Loucy (cell line): ENCODE measurements around the gene GRM2.

ENCODE experiments used
- H2AFZ ChIP-seq: fragments of 200-600 bp; sonication (generic); 2 replicates; pipeline ENCODE4 v1.6.0; 2016; ENCODE audit warnings: antibody characterized with exemption, mild to moderate bottlenecking, low read length, moderate library complexity
- H3F3A ChIP-seq: fragments of 200-600 bp; 2 replicates; pipeline ENCODE4 v1.6.0; 2016; ENCODE audit warnings: antibody characterized with exemption, low read depth, mild to moderate bottlenecking
- H3K27me3 ChIP-seq: fragments of 200-600 bp; sonication (generic); 2 replicates; pipeline ENCODE4 v1.6.1; 2014; ENCODE audit warnings: low read length, mild to moderate bottlenecking; ENCODE audit not compliant: insufficient read depth, poor library complexity, severe bottlenecking
- H3K36me3 ChIP-seq: fragments of 200-600 bp; sonication (generic); 2 replicates; pipeline ENCODE4 v1.6.1; 2016; ENCODE audit warnings: low read length; ENCODE audit not compliant: insufficient read depth
- H3K4me1 ChIP-seq: fragments of 200-600 bp; sonication (generic); 2 replicates; pipeline ENCODE4 v1.5.1; 2014; ENCODE audit warnings: low read length, mild to moderate bottlenecking; ENCODE audit not compliant: insufficient read depth, poor library complexity, severe bottlenecking
- H3K4me2 ChIP-seq: fragments of 200-600 bp; sonication (generic); 2 replicates; pipeline ENCODE4 v1.6.0; 2014; ENCODE audit warnings: antibody characterized with exemption, low read length, low read depth, mild to moderate bottlenecking; ENCODE audit not compliant: poor library complexity, severe bottlenecking
- H3K4me3 ChIP-seq: fragments of 200-600 bp; sonication (generic); 2 replicates; pipeline ENCODE4 v1.5.1; 2014; ENCODE audit warnings: low read length, mild to moderate bottlenecking, mixed read lengths; ENCODE audit not compliant: poor library complexity, severe bottlenecking
- H3K79me2 ChIP-seq: fragments of 200-600 bp; sonication (generic); 2 replicates; pipeline ENCODE4 v1.6.1; 2014; ENCODE audit warnings: low read length; ENCODE audit not compliant: insufficient read depth
- H3K9ac ChIP-seq: fragments of 200-600 bp; sonication (generic); 2 replicates; pipeline ENCODE4 v1.6.0; 2014; ENCODE audit warnings: mild to moderate bottlenecking, low read depth, low read length, moderate library complexity; ENCODE audit not compliant: poor library complexity, severe bottlenecking
- H3K9me2 ChIP-seq: fragments of 200-600 bp; sonication (generic); replicated peaks from 2 replicates; pipeline ENCODE4 v1.6.1; 2016; ENCODE audit warnings: low read depth, low read length, mixed read lengths
- H3K9me3 ChIP-seq: fragments of 200-600 bp; sonication (generic); 2 replicates; pipeline ENCODE4 v1.6.1; 2014; ENCODE audit warnings: mild to moderate bottlenecking, antibody characterized with exemption, low read length, low read depth; ENCODE audit not compliant: insufficient read depth
- H4K20me1 ChIP-seq: fragments of 200-600 bp; sonication (generic); 2 replicates; pipeline ENCODE4 v1.6.0; 2014; ENCODE audit warnings: antibody characterized with exemption, low read length, mild to moderate bottlenecking; ENCODE audit not compliant: insufficient read depth, poor library complexity, severe bottlenecking
- EZH2phosphoT487 ChIP-seq: fragments of 200-600 bp; IDR thresholded peaks from 2 replicates; pipeline ENCODE4 v1.6.1; 2018; ENCODE audit warnings: antibody characterized with exemption, mild to moderate bottlenecking, moderate library complexity, borderline replicate concordance
- TF ChIP-seq, protein P1 (sequence below): fragments of 200-600 bp; sonication (generic); conservative IDR thresholded peaks from 2 replicates; pipeline ENCODE4 v1.5.1; 2014; ENCODE audit warnings: mild to moderate bottlenecking, antibody characterized with exemption, low read length

Gene GRM2

DNA sequence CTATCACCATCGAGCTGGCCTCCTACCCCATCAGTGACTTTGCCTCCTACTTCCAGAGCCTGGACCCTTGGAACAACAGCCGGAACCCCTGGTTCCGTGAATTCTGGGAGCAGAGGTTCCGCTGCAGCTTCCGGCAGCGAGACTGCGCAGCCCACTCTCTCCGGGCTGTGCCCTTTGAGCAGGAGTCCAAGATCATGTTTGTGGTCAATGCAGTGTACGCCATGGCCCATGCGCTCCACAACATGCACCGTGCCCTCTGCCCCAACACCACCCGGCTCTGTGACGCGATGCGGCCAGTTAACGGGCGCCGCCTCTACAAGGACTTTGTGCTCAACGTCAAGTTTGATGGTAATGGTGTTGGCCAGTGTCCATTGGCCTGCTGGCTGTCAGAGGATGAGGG is 6.1 kb downstream of the GRM2 start:
- Histone ChIP-seq H3K9me2 (no peaks in the 10 kb centered on the region), H3K4me1 (no peaks in the 10 kb centered on the region), H3K9ac (no peak overlapping the region), H3F3A (no peaks in the 10 kb centered on the region), H4K20me1 (no peaks in the 10 kb centered on the region), H3K4me2 (no peak overlapping the region), H2AFZ (no peak overlapping the region), H3K27me3 (no peaks in the 10 kb centered on the region), H3K79me2 (no peaks in the 10 kb centered on the region), H3K9me3 (no peaks in the 10 kb centered on the region), H3K36me3 (no peaks in the 10 kb centered on the region), H3K4me3 (no peak overlapping the region)
- no peak for TF ChIP-seq EZH2phosphoT487
- TF ChIP-seq, protein P1, sequence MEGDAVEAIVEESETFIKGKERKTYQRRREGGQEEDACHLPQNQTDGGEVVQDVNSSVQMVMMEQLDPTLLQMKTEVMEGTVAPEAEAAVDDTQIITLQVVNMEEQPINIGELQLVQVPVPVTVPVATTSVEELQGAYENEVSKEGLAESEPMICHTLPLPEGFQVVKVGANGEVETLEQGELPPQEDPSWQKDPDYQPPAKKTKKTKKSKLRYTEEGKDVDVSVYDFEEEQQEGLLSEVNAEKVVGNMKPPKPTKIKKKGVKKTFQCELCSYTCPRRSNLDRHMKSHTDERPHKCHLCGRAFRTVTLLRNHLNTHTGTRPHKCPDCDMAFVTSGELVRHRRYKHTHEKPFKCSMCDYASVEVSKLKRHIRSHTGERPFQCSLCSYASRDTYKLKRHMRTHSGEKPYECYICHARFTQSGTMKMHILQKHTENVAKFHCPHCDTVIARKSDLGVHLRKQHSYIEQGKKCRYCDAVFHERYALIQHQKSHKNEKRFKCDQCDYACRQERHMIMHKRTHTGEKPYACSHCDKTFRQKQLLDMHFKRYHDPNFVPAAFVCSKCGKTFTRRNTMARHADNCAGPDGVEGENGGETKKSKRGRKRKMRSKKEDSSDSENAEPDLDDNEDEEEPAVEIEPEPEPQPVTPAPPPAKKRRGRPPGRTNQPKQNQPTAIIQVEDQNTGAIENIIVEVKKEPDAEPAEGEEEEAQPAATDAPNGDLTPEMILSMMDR, result no peak

DNA sequence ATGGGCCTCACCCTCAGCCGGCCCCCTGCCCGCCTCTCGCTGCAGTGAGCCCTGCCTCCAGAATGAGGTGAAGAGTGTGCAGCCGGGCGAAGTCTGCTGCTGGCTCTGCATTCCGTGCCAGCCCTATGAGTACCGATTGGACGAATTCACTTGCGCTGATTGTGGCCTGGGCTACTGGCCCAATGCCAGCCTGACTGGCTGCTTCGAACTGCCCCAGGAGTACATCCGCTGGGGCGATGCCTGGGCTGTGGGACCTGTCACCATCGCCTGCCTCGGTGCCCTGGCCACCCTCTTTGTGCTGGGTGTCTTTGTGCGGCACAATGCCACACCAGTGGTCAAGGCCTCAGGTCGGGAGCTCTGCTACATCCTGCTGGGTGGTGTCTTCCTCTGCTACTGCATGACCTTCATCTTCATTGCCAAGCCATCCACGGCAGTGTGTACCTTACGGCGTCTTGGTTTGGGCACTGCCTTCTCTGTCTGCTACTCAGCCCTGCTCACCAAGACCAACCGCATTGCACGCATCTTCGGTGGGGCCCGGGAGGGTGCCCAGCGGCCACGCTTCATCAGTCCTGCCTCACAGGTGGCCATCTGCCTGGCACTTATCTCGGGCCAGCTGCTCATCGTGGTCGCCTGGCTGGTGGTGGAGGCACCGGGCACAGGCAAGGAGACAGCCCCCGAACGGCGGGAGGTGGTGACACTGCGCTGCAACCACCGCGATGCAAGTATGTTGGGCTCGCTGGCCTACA is 8.5 kb downstream of the GRM2 start:
- no peaks in the 10 kb centered on the region for H3K9me2 ChIP-seq
- no peaks in the 10 kb centered on the region for H3F3A ChIP-seq
- H3K27me3 ChIP-seq, result no peaks in the 10 kb centered on the region
- H3K9me3 ChIP-seq, result no peaks in the 10 kb centered on the region
- no peaks in the 10 kb centered on the region for H4K20me1 ChIP-seq
- no peak overlapping the region for H3K4me3 ChIP-seq
- no peak overlapping the region for H3K4me2 ChIP-seq
- peaks cover 11% of the 10 kb centered on the region for H3K4me1 ChIP-seq
- TF ChIP-seq, protein P1, result no peak
- TF ChIP-seq EZH2phosphoT487, result no peak
- no peak overlapping the region for H2AFZ ChIP-seq
- no peaks in the 10 kb centered on the region for H3K36me3 ChIP-seq
- no peaks in the 10 kb centered on the region for H3K79me2 ChIP-seq
- no peak overlapping the region for H3K9ac ChIP-seq

DNA sequence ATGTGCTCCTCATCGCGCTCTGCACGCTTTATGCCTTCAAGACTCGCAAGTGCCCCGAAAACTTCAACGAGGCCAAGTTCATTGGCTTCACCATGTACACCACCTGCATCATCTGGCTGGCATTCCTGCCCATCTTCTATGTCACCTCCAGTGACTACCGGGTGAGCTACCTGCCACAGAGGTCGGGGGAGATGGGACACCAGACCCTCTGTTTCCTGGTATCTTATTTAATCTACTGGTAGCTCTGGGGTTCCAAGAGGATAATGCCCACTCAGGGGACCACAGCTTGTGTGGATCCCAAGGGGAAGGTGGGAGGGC is 9.1 kb downstream of the GRM2 start:
- H3K4me1 ChIP-seq, result peaks cover 11% of the 10 kb centered on the region
- H3K4me2 ChIP-seq, result no peak overlapping the region
- no peaks in the 10 kb centered on the region for H4K20me1 ChIP-seq
- TF ChIP-seq, protein P1, result no peak
- no peak for TF ChIP-seq EZH2phosphoT487
- no peaks in the 10 kb centered on the region for H3K27me3 ChIP-seq
- H3K9me2 ChIP-seq, result no peaks in the 10 kb centered on the region
- no peak overlapping the region for H2AFZ ChIP-seq
- no peak overlapping the region for H3K4me3 ChIP-seq
- H3F3A ChIP-seq, result no peaks in the 10 kb centered on the region
- no peak overlapping the region for H3K9ac ChIP-seq
- H3K79me2 ChIP-seq, result no peaks in the 10 kb centered on the region
- H3K9me3 ChIP-seq, result no peaks in the 10 kb centered on the region
- no peaks in the 10 kb centered on the region for H3K36me3 ChIP-seq
